H1 (cell line): ENCODE results near the gene NELL1. TPM values are rescaled to one million over a fixed set of nuclear protein-coding genes. Genes with fewer than 3 reads are reported as not detected.

Experiments used
- CTCF ChIA-PET: fragments of 300-600 bp; sonication (Branson Sonifier 250); formaldehyde crosslinking; loops from one replicate; lab custom pipeline; 2021; ENCODE audit not compliant: partially characterized antibody; lab: Charles Lee
- POLR2A ChIA-PET: fragments of 300-600 bp; sonication (Branson Sonifier 250); formaldehyde crosslinking; loops from one replicate; lab custom pipeline; 2021; ENCODE audit warnings: inconsistent platforms; ENCODE audit not compliant: partially characterized antibody; lab: Charles Lee
- DNase-seq, 2 experiments: peaks; one replicate each; pipeline versions ENCODE4 v3.0.0 to v3.0.0-alpha.2; 2010 to 2022; ENCODE audit warnings: low spot score in 2 of 2, low read depth in 1 of 2, mixed read lengths in 1 of 2
- FAIRE-seq: peaks from 2 replicates; lab custom pipeline; 2011; peaks lifted over from hg19 to GRCh38; lab: Jason Lieb, UNC
- H2AFZ ChIP-seq: 2 replicates; pipeline ENCODE4 v1.8.1; 2012; ENCODE audit warnings: low read length, inconsistent platforms
- H2AK5ac ChIP-seq: 2 replicates; pipeline ENCODE4 v1.6.1; 2013; ENCODE audit warnings: low read depth, low read length
- H2BK120ac ChIP-seq: replicated peaks from 2 replicates; pipeline ENCODE3; 2013; ENCODE audit warnings: low read depth, low read length, inconsistent platforms
- H2BK12ac ChIP-seq: 2 replicates; pipeline ENCODE4 v1.6.1; 2013; ENCODE audit warnings: low read depth, low read length
- H2BK15ac ChIP-seq: 2 replicates; pipeline ENCODE4 v1.6.1; 2013; ENCODE audit warnings: low read length
- H2BK20ac ChIP-seq: 2 replicates; pipeline ENCODE4 v1.6.1; 2013; ENCODE audit warnings: low read length
- H2BK5ac ChIP-seq: 2 replicates; pipeline ENCODE4 v1.6.1; 2013; ENCODE audit warnings: low read depth, low read length
- H3K14ac ChIP-seq: 2 replicates; pipeline ENCODE4 v1.6.1; 2013; ENCODE audit warnings: inconsistent platforms; ENCODE audit not compliant: insufficient read length
- H3K18ac ChIP-seq: 2 replicates; pipeline ENCODE4 v1.6.1; 2013; ENCODE audit warnings: low read length; ENCODE audit errors: extremely low read depth
- H3K23ac ChIP-seq: 2 replicates; pipeline ENCODE4 v1.6.1; 2013; ENCODE audit warnings: inconsistent platforms; ENCODE audit not compliant: insufficient read length
- H3K23me2 ChIP-seq: 2 replicates; pipeline ENCODE4 v1.6.1; 2013; ENCODE audit warnings: low read depth, low read length
- H3K27ac ChIP-seq: 2 replicates; pipeline ENCODE4 v1.6.1; 2011; ENCODE audit warnings: low read depth, low read length, inconsistent platforms
- H3K27me3 ChIP-seq, 4 experiments: replicated peaks in 1 of 4; 1 replicate in 1 of 4; 2 replicates in 3 of 4; pipeline versions ENCODE4 v1.6.1 to v1.8.1; 2011 to 2013; ENCODE audit warnings: low read length in 3 of 4, mild to moderate bottlenecking in 3 of 4, inconsistent platforms in 2 of 4, mixed read lengths in 2 of 4, moderate library complexity in 1 of 4; ENCODE audit not compliant: control insufficient read depth in 3 of 4, insufficient read depth in 3 of 4; ENCODE audit errors: extremely low read depth in 1 of 4
- H3K36me3 ChIP-seq, 4 experiments: 2 replicates each; pipeline versions ENCODE4 v1.6.1 to v1.8.1; 2011 to 2013; ENCODE audit warnings: mild to moderate bottlenecking in 4 of 4, low read length in 3 of 4, moderate library complexity in 2 of 4, control low read depth in 1 of 4, inconsistent platforms in 1 of 4; ENCODE audit not compliant: insufficient read depth in 4 of 4, control insufficient read depth in 2 of 4
- H3K4ac ChIP-seq: replicated peaks from 2 replicates; pipeline ENCODE3; 2013; ENCODE audit warnings: low read length, low read depth, mixed read lengths, inconsistent platforms; ENCODE audit not compliant: insufficient read length
- H3K4me1 ChIP-seq, 4 experiments: replicated peaks in 1 of 4; 1 replicate in 1 of 4; 2 replicates in 3 of 4; pipeline versions ENCODE4 v1.6.1 to v1.8.1; 2011 to 2013; ENCODE audit warnings: low read length in 3 of 4, inconsistent platforms in 2 of 4, mixed read lengths in 1 of 4; ENCODE audit not compliant: insufficient read depth in 4 of 4, control insufficient read depth in 3 of 4
- H3K4me2 ChIP-seq, 2 experiments: 2 replicates each; pipeline versions ENCODE4 v1.6.1 to v1.8.1; 2011 to 2013; ENCODE audit warnings: low read depth in 2 of 2, low read length in 2 of 2, control low read depth in 1 of 2, inconsistent platforms in 1 of 2, mild to moderate bottlenecking in 1 of 2; ENCODE audit not compliant: insufficient read depth in 1 of 2
- H3K4me3 ChIP-seq, 4 experiments: fragments of 200-600, 300-600 bp in 1 of 4; sonication (generic), shearing (Covaris generic), sonication (Bioruptor Twin) in 1 of 4; 2 replicates each; pipeline versions ENCODE4 v1.5.1 to v1.8.1; 2011 to 2016; ENCODE audit warnings: low read length in 4 of 4, low read depth in 3 of 4, control low read depth in 2 of 4, inconsistent platforms in 2 of 4, mild to moderate bottlenecking in 2 of 4, mixed read lengths in 1 of 4, moderate library complexity in 1 of 4; ENCODE audit not compliant: insufficient read depth in 2 of 4; ENCODE audit errors: extremely low read depth in 1 of 4
- H3K56ac ChIP-seq: replicated peaks from 2 replicates; pipeline ENCODE3; 2013; ENCODE audit warnings: low read depth, mild to moderate bottlenecking, mixed read lengths, low read length, inconsistent platforms; ENCODE audit not compliant: insufficient read length
- H3K79me1 ChIP-seq: 2 replicates; pipeline ENCODE4 v1.6.1; 2013; ENCODE audit warnings: low read depth, low read length, control low read depth
- H3K79me2 ChIP-seq, 2 experiments: 2 replicates each; pipeline versions ENCODE4 v1.6.1 to v1.8.1; 2012 to 2013; ENCODE audit warnings: low read length in 2 of 2, mild to moderate bottlenecking in 2 of 2, inconsistent platforms in 1 of 2; ENCODE audit not compliant: insufficient read depth in 2 of 2, control insufficient read depth in 1 of 2
- H3K9ac ChIP-seq, 4 experiments: replicated peaks in 1 of 4; 1 replicate in 1 of 4; 2 replicates in 3 of 4; pipeline versions ENCODE4 v1.6.1 to v1.8.1; 2011 to 2013; ENCODE audit warnings: low read depth in 3 of 4, low read length in 3 of 4, control low read depth in 2 of 4, mild to moderate bottlenecking in 2 of 4, moderate library complexity in 2 of 4, inconsistent platforms in 1 of 4; ENCODE audit errors: extremely low read depth in 1 of 4
- H3K9me3 ChIP-seq, 2 experiments: 2 replicates each; pipeline versions ENCODE4 v1.6.1 to v1.8.1; 2012 to 2013; ENCODE audit warnings: mild to moderate bottlenecking in 2 of 2, moderate library complexity in 2 of 2, control low read depth in 1 of 2, inconsistent platforms in 1 of 2, low read depth in 1 of 2, low read length in 1 of 2, mixed read lengths in 1 of 2; ENCODE audit not compliant: insufficient read depth in 2 of 2
- H4K20me1 ChIP-seq, 2 experiments: replicated peaks in 1 of 2; 2 replicates each; pipeline versions ENCODE3 to v1.8.1; 2011 to 2013; ENCODE audit warnings: inconsistent platforms in 2 of 2, low read length in 2 of 2, mild to moderate bottlenecking in 1 of 2; ENCODE audit not compliant: insufficient read depth in 2 of 2, control insufficient read depth in 1 of 2
- H4K5ac ChIP-seq: 2 replicates; pipeline ENCODE4 v1.6.1; 2013; ENCODE audit warnings: low read length, low read depth, mixed read lengths, inconsistent platforms; ENCODE audit not compliant: insufficient read length
- H4K8ac ChIP-seq: 2 replicates; pipeline ENCODE4 v1.8.0; 2013; ENCODE audit warnings: mild to moderate bottlenecking, moderate library complexity, low read length, inconsistent platforms; ENCODE audit not compliant: insufficient read depth; ENCODE audit errors: extremely low read depth
- H4K91ac ChIP-seq: replicated peaks from 2 replicates; pipeline ENCODE3; 2013; ENCODE audit warnings: low read length, mixed read lengths, inconsistent platforms; ENCODE audit not compliant: insufficient read length
- CBX8 ChIP-seq: fragments of 300-800, 300-1000 bp; sonication (generic); IDR thresholded peaks from 2 replicates; pipeline ENCODE4 v1.7.1; 2016; ENCODE audit warnings: low read depth, low read length, borderline replicate concordance
- CEBPB ChIP-seq: IDR thresholded peaks from 2 replicates; pipeline ENCODE4 v1.6.1; 2012; ENCODE audit warnings: low read depth, low read length
- CREB1 ChIP-seq: IDR thresholded peaks from 2 replicates; pipeline ENCODE4 v1.6.1; 2012; ENCODE audit warnings: inconsistent platforms
- EP300 ChIP-seq, 2 experiments: IDR thresholded peaks; 1 replicate in 1 of 2; 2 replicates in 1 of 2; pipeline ENCODE4 v1.6.1; 2011 to 2012; ENCODE audit warnings: low read depth in 2 of 2, low read length in 2 of 2, mild to moderate bottlenecking in 2 of 2, borderline replicate concordance in 1 of 2, inconsistent platforms in 1 of 2, moderate library complexity in 1 of 2
- KDM4A ChIP-seq: IDR thresholded peaks from one replicate; pipeline ENCODE4 v1.7.1; 2012; ENCODE audit warnings: low read depth, mild to moderate bottlenecking, moderate library complexity, low read length, inconsistent platforms; ENCODE audit not compliant: severe bottlenecking
- MAFK ChIP-seq: IDR thresholded peaks from 2 replicates; pipeline ENCODE4 v1.6.1; 2012; ENCODE audit warnings: low read depth, mild to moderate bottlenecking, improper control_type of control experiment, low read length
- RFX5 ChIP-seq: IDR thresholded peaks from 2 replicates; pipeline ENCODE4 v1.6.1; 2011; ENCODE audit warnings: low read depth, low read length, improper control_type of control experiment, borderline replicate concordance
- RXRA ChIP-seq: IDR thresholded peaks from 2 replicates; pipeline ENCODE4 v1.6.1; 2011; ENCODE audit warnings: low read depth, mild to moderate bottlenecking, low read length, moderate library complexity; ENCODE audit not compliant: insufficient read depth
- SAP30 ChIP-seq: fragments of 300-600 bp; sonication (generic); IDR thresholded peaks from 2 replicates; pipeline ENCODE4 v1.7.1; 2012; ENCODE audit warnings: low read length, moderate library complexity, mild to moderate bottlenecking, inconsistent platforms; ENCODE audit not compliant: insufficient read depth, insufficient replicate concordance
- SIRT6 ChIP-seq: IDR thresholded peaks from one replicate; pipeline ENCODE4 v1.7.1; 2012; ENCODE audit warnings: low read length, inconsistent platforms
- SIX5 ChIP-seq: IDR thresholded peaks from 2 replicates; pipeline ENCODE4 v1.6.1; 2011; ENCODE audit warnings: mild to moderate bottlenecking, low read depth, low read length
- TAF7 ChIP-seq: optimal IDR thresholded peaks from 2 replicates; pipeline ENCODE3; 2011; ENCODE audit warnings: low read depth, mild to moderate bottlenecking, inconsistent platforms, low read length, moderate library complexity, borderline replicate concordance
- TBP ChIP-seq: IDR thresholded peaks from 2 replicates; pipeline ENCODE4 v1.6.1; 2011; ENCODE audit warnings: low read depth, low read length, improper control_type of control experiment
- TEAD4 ChIP-seq: IDR thresholded peaks from 2 replicates; pipeline ENCODE4 v1.6.1; 2012; ENCODE audit warnings: low read depth, low read length, inconsistent platforms, mixed read lengths
- WGBS, 2 experiments: shearing (Covaris generic) in 1 of 2; methylation state at CpG; one replicate each; pipeline versions ENCODE4 v1.1.6 to v1.1.7; 2013 to 2015; ENCODE audit warnings: low lambda C conversion rate in 2 of 2, mixed read lengths in 2 of 2, inconsistent platforms in 1 of 2, low coverage in 1 of 2, missing lambda C conversion rate in 1 of 2; ENCODE audit not compliant: insufficient replicate concordance in 2 of 2, insufficient coverage in 1 of 2, insufficient read length in 1 of 2; ENCODE audit errors: extremely low coverage in 1 of 2, missing lambda C conversion rate in 1 of 2; 5-methylcytosine and 5-hydroxymethylcytosine counted together
- polyA plus RNA-seq, 7 experiments: library from polyadenylated mRNA; depleted of rRNA in 3 of 7; stranded (reverse) in 5 of 7; unstranded in 2 of 7; fragments of >200 nt in 5 of 7; fragments of 200-250 nt in 2 of 7; gene quantifications; 1 replicate in 5 of 7; 2 replicates in 1 of 7; 4 replicates in 1 of 7; pipeline versions ENCODE4 v1.2.1 to v1.2.3, GENCODE V29; 2011 to 2013; ENCODE audit warnings: missing spikeins in 2 of 7, mixed read lengths in 2 of 7
- total RNA-seq: library from RNA; stranded (reverse); fragmentation: NEBNext Ultra II Directional; extraction: Animal tissue kit (Norgen Biotek cat#: 25700); gene quantifications from 2 replicates; pipeline ENCODE4 v1.2.1, GENCODE V29; 2021

NELL1 gene
- total and polyA plus RNA-seq, 2 of the 8 experiments (the other 6 are each of a cell fraction or from before 2014, with no cell fraction given), result 0.21 TPM; not detected in 1

DNA sequence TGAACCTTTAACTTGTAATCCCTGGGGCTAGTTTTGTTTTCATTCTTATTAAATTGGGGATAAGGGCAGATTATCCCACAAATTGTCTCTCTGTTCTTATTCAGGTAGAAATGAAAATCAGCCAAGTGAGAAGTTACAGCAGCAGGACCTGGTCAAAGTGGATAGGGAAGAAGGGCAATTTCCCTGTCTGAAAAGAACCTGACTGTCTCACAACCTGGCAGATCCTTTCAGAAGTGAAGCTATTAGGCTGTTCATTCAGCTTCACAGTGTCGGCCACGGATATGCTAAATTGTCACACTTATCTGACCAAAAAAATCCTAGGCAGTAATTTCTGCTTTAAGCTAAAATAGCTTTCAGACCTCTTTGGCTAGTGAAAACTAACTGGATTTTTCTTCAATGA, 810.9 kb downstream of the NELL1 start:
- Histone ChIP-seq H3K14ac (no peak overlapping the region), H3K4me3 (no peak overlapping the region), H3K36me3 (no peaks in the 10 kb centered on the region), H3K79me1 (no peaks in the 10 kb centered on the region), H4K8ac (no peak overlapping the region), H3K4me2 (no peak overlapping the region), H2BK20ac (no peak overlapping the region), H4K5ac (no peak overlapping the region), H3K56ac (no peak overlapping the region), H2BK15ac (no peak overlapping the region), H2AFZ (no peak overlapping the region), H3K27me3 (peaks cover 0 to 1% (median 0%) of the 10 kb centered on the region in 4 experiments; a peak in 1 of 7 replicates), H3K79me2 (no peaks in the 10 kb centered on the region), H4K20me1 (no peaks in the 10 kb centered on the region), H3K4ac (no peak overlapping the region), H2BK120ac (no peak overlapping the region), H3K18ac (no peak overlapping the region), H3K4me1 (peaks cover 5 to 7% (median 6%) of the 10 kb centered on the region in 4 experiments; a peak in 3 of 7 replicates), H2BK5ac (no peak overlapping the region), H3K9ac (no peak overlapping the region), H3K23me2 (no peaks in the 10 kb centered on the region), H3K27ac (no peak overlapping the region), H2BK12ac (no peak overlapping the region), H3K9me3 (no peaks in the 10 kb centered on the region), H2AK5ac (no peak overlapping the region), H3K23ac (no peak overlapping the region), H4K91ac (no peak overlapping the region)
- TF ChIP-seq CBX8, result no peak
- TF ChIP-seq TAF7, result no peak
- no peak for TF ChIP-seq SIX5
- TF ChIP-seq RXRA, result no peak
- no peak for TF ChIP-seq TBP
- no peak for TF ChIP-seq KDM4A
- TF ChIP-seq TEAD4, result no peak
- TF ChIP-seq SAP30, result no peak
- no peak for TF ChIP-seq MAFK
- TF ChIP-seq RFX5, result no peak
- TF ChIP-seq CEBPB, result no peak
- TF ChIP-seq SIRT6, result no peak
- TF ChIP-seq EP300 (IDR thresholded peaks at IDR 0.05; ENCODE audit: borderline replicate concordance in 1 of 2, low read depth in 2 of 2, low read length in 2 of 2), result no peak
- TF ChIP-seq CREB1, result no peak
- 95% methylated on average over 2 of the region's 2 CpGs; no CpG with 5 or more reads in 1 of the 2 experiments for WGBS, 2 experiments
- CTCF ChIA-PET, result interaction anchor here (1.2 to 1.3 kb wide), 2 partner anchors 10 to 311 kb away, joined by 3 to 4 read pairs; no protein-coding TSS in a partner anchor
- FAIRE-seq (no peak), DNase-seq (no peak)
- POLR2A ChIA-PET, result no interaction called here
